SK-N-MC (cell line): Measurements from ENCODE around the gene MALAT1.

Source experiments
- EZH2 ChIP-seq: fragments of 200-600 bp; sonication (generic); IDR thresholded peaks from one replicate; pipeline ENCODE4 v1.6.1; 2017; ENCODE audit warnings: antibody characterized with exemption
- POLR2AphosphoS5 ChIP-seq: IDR thresholded peaks from 2 replicates; pipeline ENCODE4 v1.6.1; 2012; ENCODE audit warnings: mild to moderate bottlenecking, low read depth, low read length, borderline replicate concordance

GRCh38 chr11:65487467-65488272 lies 11.2 kb upstream of the MALAT1 start:
- TF ChIP-seq POLR2AphosphoS5 (no peak), EZH2 (no peak)
